DND-41 (cell line): ENCODE data around the gene HKDC1.

Source experiments
- ATAC-seq: fragments of 200-7000 bp; cut with Tn5 transposase; 3 replicates; pipeline ENCODE4 v1.9.1; 2021; ENCODE audit warnings: low read depth; ENCODE audit not compliant: insufficient read depth
- DNase-seq: peaks from one replicate; pipeline ENCODE4 v3.0.0-alpha.2; 2020
- H2AFZ ChIP-seq: 2 replicates; pipeline ENCODE4 v1.6.0; 2012; ENCODE audit warnings: low read depth, low read length
- H3K27ac ChIP-seq: 2 replicates; pipeline ENCODE4 v1.5.1; 2012; ENCODE audit warnings: low read length, inconsistent platforms
- H3K27me3 ChIP-seq: fragments of 200-600 bp; sonication (generic); 2 replicates; pipeline ENCODE4 v1.6.0; 2012; ENCODE audit warnings: low read length, mild to moderate bottlenecking, inconsistent platforms; ENCODE audit not compliant: insufficient read depth, poor library complexity
- H3K36me3 ChIP-seq: 2 replicates; pipeline ENCODE4 v1.5.1; 2012; ENCODE audit warnings: low read length, inconsistent platforms; ENCODE audit not compliant: insufficient read depth
- H3K4me1 ChIP-seq: 2 replicates; pipeline ENCODE4 v1.5.1; 2012; ENCODE audit warnings: mild to moderate bottlenecking, low read length; ENCODE audit not compliant: insufficient read depth
- H3K4me2 ChIP-seq: 2 replicates; pipeline ENCODE4 v1.6.0; 2012; ENCODE audit warnings: mild to moderate bottlenecking, moderate library complexity, low read length, inconsistent platforms; ENCODE audit not compliant: insufficient read depth
- H3K4me3 ChIP-seq, 2 experiments: fragments of 200-600 bp in 1 of 2; shearing (Covaris generic) in 1 of 2; 2 replicates each; pipeline ENCODE4 v1.5.1; 2012 to 2016; ENCODE audit warnings: inconsistent platforms in 2 of 2, low read length in 2 of 2, mild to moderate bottlenecking in 2 of 2, low read depth in 1 of 2, moderate library complexity in 1 of 2
- H3K79me2 ChIP-seq: 2 replicates; pipeline ENCODE4 v1.6.0; 2012; ENCODE audit warnings: low read length, inconsistent platforms; ENCODE audit not compliant: insufficient read depth
- H3K9ac ChIP-seq: 2 replicates; pipeline ENCODE4 v1.6.0; 2012; ENCODE audit warnings: low read depth, mild to moderate bottlenecking, inconsistent platforms, low read length, moderate library complexity
- H3K9me3 ChIP-seq: 2 replicates; pipeline ENCODE4 v1.5.1; 2012; ENCODE audit warnings: low read length, moderate library complexity, mild to moderate bottlenecking, inconsistent platforms; ENCODE audit not compliant: insufficient read depth, severe bottlenecking
- H4K20me1 ChIP-seq: 2 replicates; pipeline ENCODE4 v1.6.0; 2012; ENCODE audit warnings: low read length; ENCODE audit not compliant: insufficient read depth
- EZH2 ChIP-seq: IDR thresholded peaks from 3 replicates; pipeline ENCODE4 v1.6.1; 2012; ENCODE audit warnings: borderline replicate concordance, low read depth, mild to moderate bottlenecking, moderate library complexity, low read length, inconsistent platforms; ENCODE audit not compliant: severe bottlenecking
- TF ChIP-seq, protein P1 (sequence below): IDR thresholded peaks from 2 replicates; pipeline ENCODE4 v1.5.1; 2012; ENCODE audit warnings: borderline replicate concordance, low read length, moderate library complexity, mild to moderate bottlenecking; ENCODE audit not compliant: poor library complexity, severe bottlenecking; ENCODE audit errors: extremely low read depth

Gene HKDC1

GRCh38 chr10:69217119-69217754 is 2.9 kb upstream of the HKDC1 start:
- ATAC-seq (no peak), DNase-seq (no peak)
- H4K20me1 ChIP-seq = no peaks in the 10 kb centered on the region
- H3K4me1 ChIP-seq = peaks cover 31% of the 10 kb centered on the region
- no peak overlapping the region for H3K27ac ChIP-seq
- no peaks in the 10 kb centered on the region for H3K27me3 ChIP-seq
- H2AFZ ChIP-seq = no peak overlapping the region
- no peaks in the 10 kb centered on the region for H3K36me3 ChIP-seq
- no peak overlapping the region for H3K4me3 ChIP-seq
- H3K79me2 ChIP-seq = no peaks in the 10 kb centered on the region
- TF ChIP-seq, protein P1, sequence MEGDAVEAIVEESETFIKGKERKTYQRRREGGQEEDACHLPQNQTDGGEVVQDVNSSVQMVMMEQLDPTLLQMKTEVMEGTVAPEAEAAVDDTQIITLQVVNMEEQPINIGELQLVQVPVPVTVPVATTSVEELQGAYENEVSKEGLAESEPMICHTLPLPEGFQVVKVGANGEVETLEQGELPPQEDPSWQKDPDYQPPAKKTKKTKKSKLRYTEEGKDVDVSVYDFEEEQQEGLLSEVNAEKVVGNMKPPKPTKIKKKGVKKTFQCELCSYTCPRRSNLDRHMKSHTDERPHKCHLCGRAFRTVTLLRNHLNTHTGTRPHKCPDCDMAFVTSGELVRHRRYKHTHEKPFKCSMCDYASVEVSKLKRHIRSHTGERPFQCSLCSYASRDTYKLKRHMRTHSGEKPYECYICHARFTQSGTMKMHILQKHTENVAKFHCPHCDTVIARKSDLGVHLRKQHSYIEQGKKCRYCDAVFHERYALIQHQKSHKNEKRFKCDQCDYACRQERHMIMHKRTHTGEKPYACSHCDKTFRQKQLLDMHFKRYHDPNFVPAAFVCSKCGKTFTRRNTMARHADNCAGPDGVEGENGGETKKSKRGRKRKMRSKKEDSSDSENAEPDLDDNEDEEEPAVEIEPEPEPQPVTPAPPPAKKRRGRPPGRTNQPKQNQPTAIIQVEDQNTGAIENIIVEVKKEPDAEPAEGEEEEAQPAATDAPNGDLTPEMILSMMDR = no peak
- TF ChIP-seq EZH2 = no peak
- H3K9me3 ChIP-seq = no peaks in the 10 kb centered on the region
- no peak overlapping the region for H3K9ac ChIP-seq
- H3K4me2 ChIP-seq = no peak overlapping the region

- Histone ChIP-seq H3K4me2 (no peak overlapping the region), H2AFZ (no peak overlapping the region), H3K9ac (no peak overlapping the region), H3K79me2 (no peaks in the 10 kb centered on the region), H3K4me1 (peaks cover 42% of the 10 kb centered on the region), H3K27ac (no peak overlapping the region), H3K36me3 (no peaks in the 10 kb centered on the region), H3K9me3 (no peaks in the 10 kb centered on the region), H3K27me3 (no peaks in the 10 kb centered on the region), H4K20me1 (no peaks in the 10 kb centered on the region), H3K4me3 (no peak overlapping the region)
- TF ChIP-seq, protein P1 = no peak
- TF ChIP-seq EZH2 = no peak
- ATAC-seq (no peak), DNase-seq (no peak)
Measured at GRCh38 chr10:69218831-69219230, 1.3 kb upstream of the HKDC1 start.

DNA sequence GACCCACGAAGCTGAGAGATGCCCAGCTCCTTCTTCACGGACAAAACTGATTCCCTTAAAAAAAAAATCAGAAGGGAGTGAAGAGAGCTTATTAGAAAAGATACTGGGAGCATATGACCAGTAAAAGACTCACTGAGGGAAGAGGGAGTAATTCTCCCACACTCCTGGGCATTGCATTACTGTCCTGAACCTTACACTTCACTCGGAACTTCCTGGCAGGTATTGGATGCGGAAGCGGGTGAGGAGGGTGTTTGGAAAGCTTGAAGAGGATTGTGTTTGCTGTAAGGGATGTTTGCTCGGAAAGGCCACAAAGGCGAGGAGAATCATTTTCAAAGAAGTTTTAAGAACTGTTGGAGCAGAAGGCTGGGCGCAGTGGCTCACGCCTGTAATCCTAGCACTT is 375 bp downstream of the HKDC1 start:
- H4K20me1 ChIP-seq = no peaks in the 10 kb centered on the region
- ATAC-seq (no peak), DNase-seq (no peak)
- H3K4me1 ChIP-seq = peaks cover 43% of the 10 kb centered on the region
- no peaks in the 10 kb centered on the region for H3K36me3 ChIP-seq
- TF ChIP-seq, protein P1 = no peak
- no peak for TF ChIP-seq EZH2
- no peak overlapping the region for H3K4me2 ChIP-seq
- H3K27ac ChIP-seq = no peak overlapping the region
- H3K27me3 ChIP-seq = no peaks in the 10 kb centered on the region
- H2AFZ ChIP-seq = no peak overlapping the region
- H3K4me3 ChIP-seq = no peak overlapping the region
- no peaks in the 10 kb centered on the region for H3K9me3 ChIP-seq
- no peaks in the 10 kb centered on the region for H3K79me2 ChIP-seq
- no peak overlapping the region for H3K9ac ChIP-seq
